Activated T-cell treated with anti-CD3 and anti-CD28 coated beads, Interleukin-2, amount 50 U/mL, for 72 hours (primary cell): ENCODE results near the gene MRNIP. TPM values are rescaled to one million over a fixed set of nuclear protein-coding genes. Genes with fewer than 3 reads are reported as not detected.

ENCODE experiments used
- ATAC-seq, 2 donors: fragments of 150-1000 bp; cut with Tn5 transposase; replicated peaks in 1 of 2; 2 replicates each; pipeline ENCODE4 v1.10.0; 2021; ENCODE audit warnings: moderate library complexity in 2 of 2, mild to moderate bottlenecking in 1 of 2
- DNase-seq, 2 donors: peaks; one replicate each; pipeline ENCODE4 v3.0.0; 2021 to 2022; ENCODE audit warnings: mixed read lengths in 1 of 2
- H3K27ac Mint-ChIP-seq: one replicate; pipeline ENCODE4 v1.8.0; 2022; ENCODE audit warnings: mild to moderate bottlenecking, moderate library complexity, mixed read lengths
- H3K27me3 Mint-ChIP-seq: one replicate; pipeline ENCODE4 v1.8.0; 2022; ENCODE audit warnings: low read depth, mixed read lengths
- H3K36me3 Mint-ChIP-seq, 2 donors: one replicate each; pipeline ENCODE4 v1.8.0; 2022; ENCODE audit warnings: mixed read lengths in 2 of 2, mild to moderate bottlenecking in 1 of 2; ENCODE audit not compliant: insufficient read depth in 2 of 2
- H3K4me1 Mint-ChIP-seq: one replicate; pipeline ENCODE4 v1.8.0; 2022; ENCODE audit warnings: low read depth, mixed read lengths
- H3K4me3 Mint-ChIP-seq, 2 donors: one replicate each; pipeline ENCODE4 v1.8.0; 2022; ENCODE audit warnings: mild to moderate bottlenecking in 2 of 2, mixed read lengths in 2 of 2, moderate library complexity in 2 of 2
- H3K9me3 Mint-ChIP-seq, 2 donors: one replicate each; pipeline ENCODE4 v1.8.0; 2022; ENCODE audit warnings: mixed read lengths in 2 of 2
- total RNA-seq, 2 donors: library from RNA; stranded (reverse); gene quantifications; one replicate each; pipeline ENCODE4 v1.2.3, GENCODE V29; 2022

MRNIP gene
- total RNA-seq, 2 donors from 2014 or later: 26.4 to 33.3 TPM

GRCh38 chr5:179882338-179882737 lies 23.7 kb upstream of the MRNIP start:
- no peaks in the 10 kb centered on the region for H3K4me1 Mint-ChIP-seq

GRCh38 chr5:179880848-179881590 lies 22.4 kb upstream of the MRNIP start:
- H3K27ac Mint-ChIP-seq: no peak overlapping the region
- no peaks in the 10 kb centered on the region for H3K4me1 Mint-ChIP-seq
- no peaks in the 10 kb centered on the region for H3K27me3 Mint-ChIP-seq
- H3K9me3 Mint-ChIP-seq: peaks cover 7 to 9% of the 10 kb centered on the region in 2 donors
- peaks cover 22 to 34% of the 10 kb centered on the region in 2 donors for H3K36me3 Mint-ChIP-seq
- ATAC-seq (no peak), DNase-seq (no peak)
- no peak overlapping the region for H3K4me3 Mint-ChIP-seq

More at GRCh38 chr5:179882338-179882737, 23.7 kb upstream of the MRNIP start:
- peaks cover 7 to 9% of the 10 kb centered on the region in 2 donors for H3K9me3 Mint-ChIP-seq
- no peaks in the 10 kb centered on the region for H3K27me3 Mint-ChIP-seq
- no peak overlapping the region for H3K27ac Mint-ChIP-seq
- no peak overlapping the region for H3K4me3 Mint-ChIP-seq
- no peak for ATAC-seq
- H3K36me3 Mint-ChIP-seq: peaks cover 25 to 38% of the 10 kb centered on the region in 2 donors
- no peak for DNase-seq

GRCh38 chr5:179880066-179880650 lies 21.5 kb upstream of the MRNIP start:
- no peak for DNase-seq
- Mint-ChIP-seq H3K4me3 (no peak overlapping the region), H3K9me3 (peaks cover 7 to 9% of the 10 kb centered on the region in 2 donors), H3K4me1 (no peaks in the 10 kb centered on the region), H3K27me3 (no peaks in the 10 kb centered on the region), H3K36me3 (peaks cover 20 to 27% of the 10 kb centered on the region in 2 donors), H3K27ac (no peak overlapping the region)
- no peak for ATAC-seq

- H3K36me3 Mint-ChIP-seq: peaks cover 16 to 22% of the 10 kb centered on the region in 2 donors
These were observed 21.0 kb upstream of the MRNIP start for GRCh38 chr5:179879690-179880010.

GRCh38 chr5:179879003-179879689 lies 20.5 kb upstream of the MRNIP start:
- no peak for ATAC-seq
- H3K9me3 Mint-ChIP-seq: peaks cover 5 to 6% of the 10 kb centered on the region in 2 donors

More at GRCh38 chr5:179879690-179880010, 21.0 kb upstream of the MRNIP start:
- peaks cover 6 to 7% of the 10 kb centered on the region in 2 donors for H3K9me3 Mint-ChIP-seq
- H3K4me1 Mint-ChIP-seq: no peaks in the 10 kb centered on the region
- ATAC-seq (no peak), DNase-seq (no peak)
- H3K27me3 Mint-ChIP-seq: no peaks in the 10 kb centered on the region
- no peak overlapping the region for H3K4me3 Mint-ChIP-seq
- no peak overlapping the region for H3K27ac Mint-ChIP-seq

GRCh38 chr5:179878222-179879002 lies 19.8 kb upstream of the MRNIP start:
- DNase-seq (no peak), ATAC-seq (no peak)
- Mint-ChIP-seq H3K27me3 (no peaks in the 10 kb centered on the region), H3K4me1 (no peaks in the 10 kb centered on the region), H3K9me3 (peaks cover 2 to 4% of the 10 kb centered on the region in 2 donors), H3K36me3 (peaks cover 5 to 10% of the 10 kb centered on the region in 2 donors), H3K4me3 (no peak overlapping the region), H3K27ac (no peak overlapping the region)

More at GRCh38 chr5:179879003-179879689, 20.5 kb upstream of the MRNIP start:
- no peaks in the 10 kb centered on the region for H3K27me3 Mint-ChIP-seq
- H3K4me3 Mint-ChIP-seq: no peak overlapping the region
- no peak for DNase-seq
- no peaks in the 10 kb centered on the region for H3K4me1 Mint-ChIP-seq
- H3K27ac Mint-ChIP-seq: no peak overlapping the region
- peaks cover 12 to 18% of the 10 kb centered on the region in 2 donors for H3K36me3 Mint-ChIP-seq

- Mint-ChIP-seq H3K4me3 (no peak overlapping the region), H3K4me1 (no peaks in the 10 kb centered on the region)
- ATAC-seq: no peak
These were observed 18.0 kb upstream of the MRNIP start for GRCh38 chr5:179876610-179876952.

GRCh38 chr5:179875741-179876609 lies 17.4 kb upstream of the MRNIP start:
- DNase-seq: no peak
- H3K27ac Mint-ChIP-seq: no peak overlapping the region
- no peak for ATAC-seq
- no peaks in the 10 kb centered on the region for H3K4me1 Mint-ChIP-seq
- H3K27me3 Mint-ChIP-seq: no peaks in the 10 kb centered on the region
- no peaks in the 10 kb centered on the region for H3K9me3 Mint-ChIP-seq
- no peak overlapping the region for H3K4me3 Mint-ChIP-seq
- H3K36me3 Mint-ChIP-seq: peaks cover 0 to 3% of the 10 kb centered on the region in 2 donors

More at GRCh38 chr5:179876610-179876952, 18.0 kb upstream of the MRNIP start:
- Mint-ChIP-seq H3K9me3 (no peaks in the 10 kb centered on the region), H3K36me3 (peaks cover 0 to 3% of the 10 kb centered on the region in 2 donors), H3K27me3 (no peaks in the 10 kb centered on the region), H3K27ac (no peak overlapping the region)
- DNase-seq: no peak

GRCh38 chr5:179874536-179875292 lies 16.1 kb upstream of the MRNIP start:
- H3K36me3 Mint-ChIP-seq: peaks cover 0 to 3% of the 10 kb centered on the region in 2 donors
- no peak for DNase-seq
- H3K4me3 Mint-ChIP-seq: no peak overlapping the region
- no peaks in the 10 kb centered on the region for H3K4me1 Mint-ChIP-seq
- H3K9me3 Mint-ChIP-seq: no peaks in the 10 kb centered on the region
- no peak for ATAC-seq
- no peak overlapping the region for H3K27ac Mint-ChIP-seq
- H3K27me3 Mint-ChIP-seq: no peaks in the 10 kb centered on the region

- Mint-ChIP-seq H3K4me1 (no peaks in the 10 kb centered on the region), H3K4me3 (no peak overlapping the region), H3K27me3 (no peaks in the 10 kb centered on the region), H3K36me3 (peaks cover 0 to 3% of the 10 kb centered on the region in 2 donors), H3K27ac (no peak overlapping the region), H3K9me3 (no peaks in the 10 kb centered on the region)
- DNase-seq (no peak), ATAC-seq (no peak)
These were observed 15.5 kb upstream of the MRNIP start for GRCh38 chr5:179874136-179874535.

GRCh38 chr5:179873588-179874110 lies 15.0 kb upstream of the MRNIP start:
- H3K9me3 Mint-ChIP-seq: no peaks in the 10 kb centered on the region
- no peaks in the 10 kb centered on the region for H3K27me3 Mint-ChIP-seq
- no peak overlapping the region for H3K4me3 Mint-ChIP-seq
- ATAC-seq: no peak
- no peak overlapping the region for H3K27ac Mint-ChIP-seq
- H3K4me1 Mint-ChIP-seq: no peaks in the 10 kb centered on the region
- H3K36me3 Mint-ChIP-seq: peaks cover 0 to 3% of the 10 kb centered on the region in 2 donors
- no peak for DNase-seq
